ENCODE results near the gene KRT3. TPM values are rescaled to one million over a fixed set of nuclear protein-coding genes. Genes with fewer than 3 reads are reported as not detected.

Gene KRT3
- total and polyA plus RNA-seq, 10 of the 15 experiments (the other 5 are each of a cell fraction or from before 2014, with no cell fraction given) = not detected

- H3K4me2 ChIP-seq (ENCODE audit: control insufficient read depth, insufficient read depth) = no peak overlapping the region
- no peaks in the 10 kb centered on the region for H3K4me1 ChIP-seq (ENCODE audit: control insufficient read depth, insufficient read depth, low read length)
- H4K20me1 ChIP-seq (ENCODE audit: control insufficient read depth, insufficient read depth) = no peaks in the 10 kb centered on the region
- ChIA-PET RAD21 (ENCODE audit: unreplicated experiment) (no interaction called here), POLR2A (no interaction called here), SMC1A (ENCODE audit: uncharacterized antibody, unreplicated experiment) (no interaction called here), CTCF (interaction anchor here (1.5 kb wide), 1 partner anchor 33 kb away, joined by 3 read pairs; no protein-coding TSS in a partner anchor)
- TF ChIP-seq PBX3 (IDR thresholded peaks at IDR 0.05; ENCODE audit: insufficient replicate concordance, low read depth, low read length) (no peak), BHLHE40 (IDR thresholded peaks at IDR 0.05; ENCODE audit: borderline replicate concordance in 1 of 2, low read depth in 2 of 2, low read length in 1 of 2) (0 out of 4 replicates have a peak, but pooled peaks of 1 of the 2 experiments have one; percentile 7)
- intact Hi-C loops (cut with micrococcal nuclease; ENCODE audit: unreplicated experiment) (no loop called here), in situ Hi-C loops (cut with MboI) (no loop called here)
- H3K4me3 ChIP-seq = no peak overlapping the region
- H3K27me3 ChIP-seq (replicated peaks in 1 of 2; ENCODE audit: control insufficient read depth in 2 of 2, insufficient read depth in 2 of 2, low read length in 1 of 2) = peaks cover 5 to 7% of the 10 kb centered on the region in 2 experiments; a peak in 3 of 4 replicates
- no peaks in the 10 kb centered on the region for H3K9me3 ChIP-seq (replicated peaks; ENCODE audit: control insufficient read depth, insufficient read depth, low read length)
- H3K9ac ChIP-seq (ENCODE audit: control insufficient read depth, insufficient read depth, low read length) = no peak overlapping the region
- BruUV-seq (replicated peaks) = no TSS peak
- H2AFZ ChIP-seq (ENCODE audit: control insufficient read depth, low read depth, low read length) = no peak overlapping the region
- H3K79me2 ChIP-seq (ENCODE audit: control insufficient read depth, insufficient read depth, low read length) = no peaks in the 10 kb centered on the region
- FAIRE-seq = no peak
- no peaks in the 10 kb centered on the region for H3K36me3 ChIP-seq (ENCODE audit: control insufficient read depth in 2 of 2, insufficient read depth in 2 of 2, low read length in 1 of 2)
- WGBS (ENCODE audit: insufficient coverage, insufficient replicate concordance, low lambda C conversion rate, missing lambda C conversion rate) = 8% methylated on average over 9 of the region's 9 CpGs
- no peak for DNase-seq (ENCODE audit: low read depth, low spot score)
- H3K27ac ChIP-seq (ENCODE audit: control insufficient read depth, insufficient read depth) = no peak overlapping the region
- ATAC-seq = peak; percentile 27; the same call in 1 of the 3 replicates
Measured at GRCh38 chr12:52837413-52837741, 41.5 kb upstream of the KRT3 start.

GRCh38 chr12:52836491-52837412 is 40.8 kb upstream of the KRT3 start:
- no peak for FAIRE-seq
- no peak for DNase-seq (ENCODE audit: low read depth, low spot score)
- Histone ChIP-seq H3K9me3 (replicated peaks; ENCODE audit: control insufficient read depth, insufficient read depth, low read length) (no peaks in the 10 kb centered on the region), H3K9ac (ENCODE audit: control insufficient read depth, insufficient read depth, low read length) (no peak overlapping the region), H3K4me3 (no peak overlapping the region), H3K4me2 (ENCODE audit: control insufficient read depth, insufficient read depth) (no peak overlapping the region), H4K20me1 (ENCODE audit: control insufficient read depth, insufficient read depth) (no peaks in the 10 kb centered on the region), H2AFZ (ENCODE audit: control insufficient read depth, low read depth, low read length) (no peak overlapping the region), H3K4me1 (ENCODE audit: control insufficient read depth, insufficient read depth, low read length) (no peaks in the 10 kb centered on the region), H3K27me3 (replicated peaks in 1 of 2; ENCODE audit: control insufficient read depth in 2 of 2, insufficient read depth in 2 of 2, low read length in 1 of 2) (peaks cover 5 to 7% of the 10 kb centered on the region in 2 experiments; a peak in 3 of 4 replicates), H3K79me2 (ENCODE audit: control insufficient read depth, insufficient read depth, low read length) (no peaks in the 10 kb centered on the region), H3K27ac (ENCODE audit: control insufficient read depth, insufficient read depth) (no peak overlapping the region), H3K36me3 (ENCODE audit: control insufficient read depth in 2 of 2, insufficient read depth in 2 of 2, low read length in 1 of 2) (no peaks in the 10 kb centered on the region)
- ChIA-PET CTCF (interaction anchor here (1.4 kb wide), 1 partner anchor 29 kb away, joined by 4 read pairs; no protein-coding TSS in a partner anchor), POLR2A (no interaction called here), SMC1A (ENCODE audit: uncharacterized antibody, unreplicated experiment) (no interaction called here), RAD21 (ENCODE audit: unreplicated experiment) (no interaction called here)
- ATAC-seq = no peak; the same call in 2 of the 3 replicates
- BruUV-seq (replicated peaks) = no TSS peak
- intact Hi-C loops (cut with micrococcal nuclease; ENCODE audit: unreplicated experiment) (no loop called here), in situ Hi-C loops (cut with MboI) (no loop called here)
- TF ChIP-seq E4F1 (IDR thresholded peaks at IDR 0.05; ENCODE audit: borderline replicate concordance, partially characterized antibody) (no peak), MYB (IDR thresholded peaks at IDR 0.05; ENCODE audit: borderline replicate concordance, low read depth, low read length) (no peak), RBBP5 (conservative IDR thresholded peaks at IDR 0.05) (no peak), ZBED1 (IDR thresholded peaks at IDR 0.05; ENCODE audit: borderline replicate concordance) (no peak), BCL11A (IDR thresholded peaks at IDR 0.05; ENCODE audit: low read depth, low read length) (no peak)
- 30% methylated on average over 9 of the region's 9 CpGs for WGBS (ENCODE audit: insufficient coverage, insufficient replicate concordance, low lambda C conversion rate, missing lambda C conversion rate)

Measured in GM12878 (cell line).